ENCODE measurements around the gene MRPL27.

MRPL27 gene

DNA sequence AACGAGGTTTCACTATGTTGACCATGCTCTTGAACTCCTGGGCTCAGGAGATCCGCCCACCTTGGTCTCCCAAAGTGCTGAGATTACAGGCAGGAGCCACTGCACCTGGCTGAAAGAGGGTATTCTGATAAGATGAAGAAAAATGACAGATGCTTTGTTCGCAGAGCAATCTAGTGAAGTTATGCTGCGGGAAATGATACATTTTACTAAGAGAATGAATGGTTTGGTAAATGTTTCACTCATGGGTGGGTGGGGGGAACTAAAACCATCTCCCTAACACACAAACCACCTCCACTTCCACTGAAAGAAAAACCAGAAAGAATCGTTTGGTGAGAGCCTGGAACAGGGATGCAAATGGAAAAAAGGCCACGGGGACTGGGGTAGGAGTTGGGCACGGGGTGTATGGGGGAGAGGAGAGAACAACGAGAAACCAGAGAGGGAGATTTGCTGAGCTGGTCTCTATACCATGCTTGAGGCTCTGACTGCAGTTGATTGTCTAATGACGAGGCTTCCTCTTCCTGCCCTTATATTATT lies 46.1 kb downstream of the MRPL27 start:
- CTCF ChIA-PET: interaction anchor here (0.6 kb wide), 1 partner anchor 800 kb away, joined by 5 read pairs; no protein-coding TSS in a partner anchor
- POLR2A ChIA-PET: no interaction called here
- H3K36me3 ChIP-seq (ENCODE audit: control insufficient read depth in 2 of 2, insufficient read depth in 1 of 2, low read length in 2 of 2): no peaks in the 10 kb centered on the region

DNA sequence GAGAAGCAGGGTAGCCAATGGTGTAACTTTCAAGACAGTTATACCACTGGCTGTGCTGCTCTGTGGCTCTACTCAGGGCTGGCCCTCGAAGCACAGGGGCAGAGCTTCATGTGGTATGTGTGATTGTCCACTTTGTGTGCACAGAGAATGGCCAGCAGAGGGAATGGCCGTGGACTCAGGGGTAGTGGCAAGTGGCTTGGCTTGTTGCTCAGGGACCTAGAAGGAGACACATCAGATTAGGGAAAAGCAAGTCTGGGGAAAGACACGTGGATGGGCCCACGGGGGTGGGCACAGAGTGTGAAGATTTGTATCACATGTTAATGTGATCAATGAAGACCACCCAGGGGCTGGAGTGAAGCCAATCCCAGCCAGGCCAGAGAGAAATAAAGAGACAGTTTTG lies 47.1 kb downstream of the MRPL27 start:
- Histone ChIP-seq H3K36me3 (ENCODE audit: control insufficient read depth in 2 of 2, insufficient read depth in 1 of 2, low read length in 2 of 2) (no peaks in the 10 kb centered on the region), H3K4me1 (ENCODE audit: control insufficient read depth, insufficient read depth, low read length) (no peaks in the 10 kb centered on the region), H3K27ac (ENCODE audit: extremely low read depth, low read depth, low read length) (no peak overlapping the region), H3K9me3 (ENCODE audit: control insufficient read depth, insufficient read depth, low read depth, low read length) (no peaks in the 10 kb centered on the region), H3K4me3 (ENCODE audit: low read depth, low read length) (no peak overlapping the region)
- ChIA-PET POLR2A (no interaction called here), CTCF (no interaction called here)
- no peak for TF ChIP-seq ZNF211 (tag by site-specific recombination; IDR thresholded peaks at IDR 0.05; ENCODE audit: low read depth)
- TF ChIP-seq ZNF175 (tag by site-specific recombination; IDR thresholded peaks at IDR 0.05): no peak
- TF ChIP-seq ZNF112 (tag by site-specific recombination; IDR thresholded peaks at IDR 0.05): no peak
- no peak for TF ChIP-seq ZNF600 (tag by site-specific recombination; IDR thresholded peaks at IDR 0.05)
- TF ChIP-seq, protein P1, sequence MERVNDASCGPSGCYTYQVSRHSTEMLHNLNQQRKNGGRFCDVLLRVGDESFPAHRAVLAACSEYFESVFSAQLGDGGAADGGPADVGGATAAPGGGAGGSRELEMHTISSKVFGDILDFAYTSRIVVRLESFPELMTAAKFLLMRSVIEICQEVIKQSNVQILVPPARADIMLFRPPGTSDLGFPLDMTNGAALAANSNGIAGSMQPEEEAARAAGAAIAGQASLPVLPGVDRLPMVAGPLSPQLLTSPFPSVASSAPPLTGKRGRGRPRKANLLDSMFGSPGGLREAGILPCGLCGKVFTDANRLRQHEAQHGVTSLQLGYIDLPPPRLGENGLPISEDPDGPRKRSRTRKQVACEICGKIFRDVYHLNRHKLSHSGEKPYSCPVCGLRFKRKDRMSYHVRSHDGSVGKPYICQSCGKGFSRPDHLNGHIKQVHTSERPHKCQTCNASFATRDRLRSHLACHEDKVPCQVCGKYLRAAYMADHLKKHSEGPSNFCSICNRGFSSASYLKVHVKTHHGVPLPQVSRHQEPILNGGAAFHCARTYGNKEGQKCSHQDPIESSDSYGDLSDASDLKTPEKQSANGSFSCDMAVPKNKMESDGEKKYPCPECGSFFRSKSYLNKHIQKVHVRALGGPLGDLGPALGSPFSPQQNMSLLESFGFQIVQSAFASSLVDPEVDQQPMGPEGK (tag by site-specific recombination; IDR thresholded peaks at IDR 0.05): no peak
- TF ChIP-seq ZNF561 (tag by site-specific recombination; IDR thresholded peaks at IDR 0.05; ENCODE audit: borderline replicate concordance): no peak
- no peak for TF ChIP-seq ZNF677 (tag by site-specific recombination; IDR thresholded peaks at IDR 0.05)
- no peak for TF ChIP-seq ZNF624 (tag by site-specific recombination; IDR thresholded peaks at IDR 0.05)
- TF ChIP-seq ZNF560 (tag by site-specific recombination; IDR thresholded peaks at IDR 0.05; ENCODE audit: borderline replicate concordance): no peak
- TF ChIP-seq ZNF510 (tag by site-specific recombination; IDR thresholded peaks at IDR 0.05; ENCODE audit: insufficient replicate concordance): no peak

More for the DNA sequence above, 46.1 kb downstream of the MRPL27 start:
- Histone ChIP-seq H3K9me3 (ENCODE audit: control insufficient read depth, insufficient read depth, low read depth, low read length) (no peaks in the 10 kb centered on the region), H3K4me3 (ENCODE audit: low read depth, low read length) (no peak overlapping the region), H3K27ac (ENCODE audit: extremely low read depth, low read depth, low read length) (no peak overlapping the region), H3K4me1 (ENCODE audit: control insufficient read depth, insufficient read depth, low read length) (no peaks in the 10 kb centered on the region)
- TF ChIP-seq, protein P2, sequence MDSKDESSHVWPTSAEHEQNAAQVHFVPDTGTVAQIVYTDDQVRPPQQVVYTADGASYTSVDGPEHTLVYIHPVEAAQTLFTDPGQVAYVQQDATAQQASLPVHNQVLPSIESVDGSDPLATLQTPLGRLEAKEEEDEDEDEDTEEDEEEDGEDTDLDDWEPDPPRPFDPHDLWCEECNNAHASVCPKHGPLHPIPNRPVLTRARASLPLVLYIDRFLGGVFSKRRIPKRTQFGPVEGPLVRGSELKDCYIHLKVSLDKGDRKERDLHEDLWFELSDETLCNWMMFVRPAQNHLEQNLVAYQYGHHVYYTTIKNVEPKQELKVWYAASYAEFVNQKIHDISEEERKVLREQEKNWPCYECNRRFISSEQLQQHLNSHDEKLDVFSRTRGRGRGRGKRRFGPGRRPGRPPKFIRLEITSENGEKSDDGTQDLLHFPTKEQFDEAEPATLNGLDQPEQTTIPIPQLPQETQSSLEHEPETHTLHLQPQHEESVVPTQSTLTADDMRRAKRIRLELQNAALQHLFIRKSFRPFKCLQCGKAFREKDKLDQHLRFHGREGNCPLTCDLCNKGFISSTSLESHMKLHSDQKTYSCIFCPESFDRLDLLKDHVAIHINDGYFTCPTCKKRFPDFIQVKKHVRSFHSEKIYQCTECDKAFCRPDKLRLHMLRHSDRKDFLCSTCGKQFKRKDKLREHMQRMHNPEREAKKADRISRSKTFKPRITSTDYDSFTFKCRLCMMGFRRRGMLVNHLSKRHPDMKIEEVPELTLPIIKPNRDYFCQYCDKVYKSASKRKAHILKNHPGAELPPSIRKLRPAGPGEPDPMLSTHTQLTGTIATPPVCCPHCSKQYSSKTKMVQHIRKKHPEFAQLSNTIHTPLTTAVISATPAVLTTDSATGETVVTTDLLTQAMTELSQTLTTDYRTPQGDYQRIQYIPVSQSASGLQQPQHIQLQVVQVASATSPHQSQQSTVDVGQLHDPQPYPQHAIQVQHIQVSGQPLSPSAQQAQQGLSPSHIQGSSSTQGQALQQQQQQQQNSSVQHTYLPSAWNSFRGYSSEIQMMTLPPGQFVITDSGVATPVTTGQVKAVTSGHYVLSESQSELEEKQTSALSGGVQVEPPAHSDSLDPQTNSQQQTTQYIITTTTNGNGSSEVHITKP (tag by site-specific recombination; IDR thresholded peaks at IDR 0.05): peak; percentile 69
- TF ChIP-seq ZNF138 (tag by site-specific recombination; IDR thresholded peaks at IDR 0.05; ENCODE audit: borderline replicate concordance): no peak

DNA sequence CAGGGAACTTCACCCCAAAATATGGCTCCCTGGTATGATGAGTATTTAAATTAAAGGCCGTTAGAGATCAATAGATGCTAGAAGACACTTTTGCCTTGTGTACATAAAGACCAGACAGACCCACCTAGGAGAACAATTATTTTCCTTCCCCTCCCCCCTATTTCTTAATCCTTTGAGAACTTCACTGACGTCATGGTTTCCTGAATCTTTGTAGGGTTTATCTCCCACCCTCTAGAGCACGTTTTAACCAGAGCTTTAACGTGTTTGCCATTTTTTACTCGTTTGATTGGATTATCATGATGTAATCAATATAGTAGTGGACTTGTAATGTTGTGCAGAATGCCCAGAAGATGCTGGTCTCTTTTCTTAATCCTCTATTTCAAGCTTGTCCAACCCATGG lies 49.9 kb downstream of the MRPL27 start:
- ChIA-PET POLR2A (no interaction called here), CTCF (interaction anchor here (0.6 to 2.7 kb wide), 7 partner anchors 25 to 163 kb away, joined by 3 to 6 read pairs (median 3); no protein-coding TSS in a partner anchor)
- no peak overlapping the region for H3K4me3 ChIP-seq (ENCODE audit: low read depth, low read length)
- no peaks in the 10 kb centered on the region for H3K36me3 ChIP-seq (ENCODE audit: control insufficient read depth in 2 of 2, insufficient read depth in 1 of 2, low read length in 2 of 2)
- TF ChIP-seq HOXA7 (CRISPR knock-in tag; IDR thresholded peaks at IDR 0.05; ENCODE audit: borderline replicate concordance) (no peak), ZFP41 (tag by site-specific recombination; IDR thresholded peaks at IDR 0.05; ENCODE audit: borderline replicate concordance) (no peak)
- TF ChIP-seq, protein P3, sequence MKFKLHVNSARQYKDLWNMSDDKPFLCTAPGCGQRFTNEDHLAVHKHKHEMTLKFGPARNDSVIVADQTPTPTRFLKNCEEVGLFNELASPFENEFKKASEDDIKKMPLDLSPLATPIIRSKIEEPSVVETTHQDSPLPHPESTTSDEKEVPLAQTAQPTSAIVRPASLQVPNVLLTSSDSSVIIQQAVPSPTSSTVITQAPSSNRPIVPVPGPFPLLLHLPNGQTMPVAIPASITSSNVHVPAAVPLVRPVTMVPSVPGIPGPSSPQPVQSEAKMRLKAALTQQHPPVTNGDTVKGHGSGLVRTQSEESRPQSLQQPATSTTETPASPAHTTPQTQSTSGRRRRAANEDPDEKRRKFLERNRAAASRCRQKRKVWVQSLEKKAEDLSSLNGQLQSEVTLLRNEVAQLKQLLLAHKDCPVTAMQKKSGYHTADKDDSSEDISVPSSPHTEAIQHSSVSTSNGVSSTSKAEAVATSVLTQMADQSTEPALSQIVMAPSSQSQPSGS (tag by site-specific recombination; IDR thresholded peaks at IDR 0.05; ENCODE audit: low read depth): peak; percentile 74
- H3K9me3 ChIP-seq (ENCODE audit: control insufficient read depth, insufficient read depth, low read depth, low read length): no peaks in the 10 kb centered on the region
- no peak overlapping the region for H3K27ac ChIP-seq (ENCODE audit: extremely low read depth, low read depth, low read length)
- H3K4me1 ChIP-seq (ENCODE audit: control insufficient read depth, insufficient read depth, low read length): no peaks in the 10 kb centered on the region
